Lung (tissue), 12 donors: ENCODE data around the gene NUP98. TPM values are rescaled to one million over a fixed set of nuclear protein-coding genes. Genes with fewer than 3 reads are reported as not detected.
"Not testable (repeated sequence)": the region's sequence is repeated elsewhere in the genome, so short reads cannot be mapped to it uniquely, and the experiment has no call there.

ENCODE experiments used
- ATAC-seq: fragments of 200-7000 bp; cut with Tn5 transposase; one replicate; pipeline ENCODE4 v1.9.1; 2020; ENCODE audit warnings: moderate number of reproducible peaks; ENCODE audit not compliant: insufficient read depth, low FRiP score
- DNase-seq, 3 donors: peaks; one replicate each; pipeline ENCODE4 v3.0.0-alpha.2; 2013 to 2017
- H3K27ac ChIP-seq, 2 donors: one replicate each; pipeline ENCODE4 v1.5.1; 2013; ENCODE audit warnings: mild to moderate bottlenecking in 2 of 2, moderate library complexity in 2 of 2, control low read depth in 1 of 2, inconsistent platforms in 1 of 2, low read depth in 1 of 2, low read length in 1 of 2
- H3K27me3 ChIP-seq, 3 donors: one replicate each; pipeline ENCODE4 v1.5.1; 2013; ENCODE audit warnings: low read length in 2 of 3; ENCODE audit not compliant: control insufficient read depth in 3 of 3, insufficient read depth in 3 of 3
- H3K36me3 ChIP-seq, 4 donors: one replicate each; pipeline ENCODE4 v1.5.1; 2013; ENCODE audit warnings: low read length in 4 of 4, mild to moderate bottlenecking in 1 of 4, moderate library complexity in 1 of 4; ENCODE audit not compliant: control insufficient read depth in 4 of 4, insufficient read depth in 4 of 4
- H3K4me1 ChIP-seq, 5 donors: one replicate each; pipeline ENCODE4 v1.5.1; 2013; ENCODE audit warnings: low read length in 5 of 5, mild to moderate bottlenecking in 2 of 5, moderate library complexity in 1 of 5; ENCODE audit not compliant: control insufficient read depth in 5 of 5, insufficient read depth in 5 of 5
- H3K4me3 ChIP-seq: one replicate; pipeline ENCODE4 v1.5.1; 2013; ENCODE audit warnings: mild to moderate bottlenecking, control low read depth, moderate library complexity
- H3K9ac ChIP-seq, 2 donors: one replicate each; pipeline ENCODE4 v1.5.1; 2013; ENCODE audit warnings: low read length in 2 of 2, control low read depth in 1 of 2; ENCODE audit not compliant: insufficient read depth in 1 of 2
- H3K9me3 ChIP-seq, 4 donors: one replicate each; pipeline ENCODE4 v1.5.1; 2013; ENCODE audit warnings: low read length in 3 of 4, mild to moderate bottlenecking in 1 of 4, moderate library complexity in 1 of 4; ENCODE audit not compliant: control insufficient read depth in 4 of 4, insufficient read depth in 3 of 4
- CTCF ChIP-seq: IDR thresholded peaks from 2 replicates; pipeline ENCODE4 v1.5.1; 2012; ENCODE audit warnings: mild to moderate bottlenecking; ENCODE audit errors: control extremely low read depth, extremely low read depth
- WGBS, 2 donors: extraction: QIAGEN DNeasy Blood & Tissue Kit; methylation state at CpG; one replicate each; pipeline ENCODE4 v1.1.7; 2013; 5-methylcytosine and 5-hydroxymethylcytosine counted together
- polyA plus RNA-seq, 2 donors: library from polyadenylated mRNA; stranded (reverse); fragments of 200-250 nt; gene quantifications; one replicate each; pipeline ENCODE4 v1.2.1, GENCODE V29; 2013
- total RNA-seq, 2 donors: library from RNA; depleted of rRNA in 1 of 2; stranded (reverse); fragments of >200 nt in 1 of 2; gene quantifications; one replicate each; pipeline ENCODE4 v1.2.1, GENCODE V29; 2014 to 2021
- donor health status: control.
- donor health status: control.
- donor health status: Bipolar disorder and iron deficiency.
- donor health status: healthy.
- donor health status: DM: yes; HTN: yes; CAD: no.

NUP98 gene
- total and polyA plus RNA-seq, 4 donors = 16.6 to 109 (median 59.7) TPM

GRCh38 chr11:3795131-3796001, 2.0 kb downstream of the NUP98 start:
- Histone ChIP-seq H3K4me1 (peaks cover 0 to 18% (median 8%) of the 10 kb centered on the region in 5 donors), H3K36me3 (peaks cover 5 to 14% (median 9%) of the 10 kb centered on the region in 4 donors), H3K27me3 (no peaks in the 10 kb centered on the region), H3K9ac (peak overlapping the region in 1 of 2 donors; percentile 94), H3K4me3 (no peak overlapping the region), H3K27ac (no peak overlapping the region), H3K9me3 (no peaks in the 10 kb centered on the region)
- TF ChIP-seq CTCF = no peak
- DNase-seq = no peak
- no peak for ATAC-seq
- WGBS, 2 donors = 82 to 87% methylated on average over 8 of the region's 8 CpGs

GRCh38 chr11:3794387-3794786, 3.0 kb downstream of the NUP98 start:
- Histone ChIP-seq H3K36me3 (peaks cover 5 to 16% (median 9%) of the 10 kb centered on the region in 4 donors), H3K4me1 (peaks cover 0 to 18% (median 8%) of the 10 kb centered on the region in 5 donors)
- not testable (repeated sequence) for H3K4me3 ChIP-seq, DNase-seq, H3K9me3 ChIP-seq, H3K9ac ChIP-seq, H3K27ac ChIP-seq, H3K27me3 ChIP-seq, ATAC-seq
- 91 to 92% methylated on average over 10 of the region's 10 CpGs for WGBS, 2 donors

- H3K9me3 ChIP-seq = no peaks in the 10 kb centered on the region
- no peak for TF ChIP-seq CTCF
- H3K36me3 ChIP-seq = peaks cover 0 to 6% (median 2%) of the 10 kb centered on the region in 4 donors
- peaks cover 8 to 21% (median 13%) of the 10 kb centered on the region in 5 donors for H3K4me1 ChIP-seq
- H3K27me3 ChIP-seq = no peaks in the 10 kb centered on the region
- DNase-seq = peak in 2 of 3 donors; percentile 92
- WGBS, 2 donors = 56 to 61% methylated on average over 8 of the region's 8 CpGs
- no peak overlapping the region for H3K4me3 ChIP-seq
- no peak for ATAC-seq
- no peak overlapping the region for H3K27ac ChIP-seq
- H3K9ac ChIP-seq = no peak overlapping the region
Observed at GRCh38 chr11:3786781-3787428, 10.4 kb downstream of the NUP98 start.

GRCh38 chr11:3783611-3784010, 13.7 kb downstream of the NUP98 start:
- WGBS, 2 donors = 51 to 83% methylated on average over 4 of the region's 4 CpGs
- H3K4me3 ChIP-seq = no peak overlapping the region
- TF ChIP-seq CTCF = no peak
- no peak overlapping the region for H3K27ac ChIP-seq
- H3K36me3 ChIP-seq = peaks cover 2 to 11% (median 6%) of the 10 kb centered on the region in 4 donors
- no peaks in the 10 kb centered on the region for H3K9me3 ChIP-seq
- no peak for DNase-seq
- peaks cover 8 to 21% (median 13%) of the 10 kb centered on the region in 5 donors for H3K4me1 ChIP-seq
- ATAC-seq = no peak
- no peaks in the 10 kb centered on the region for H3K27me3 ChIP-seq
- no peak overlapping the region for H3K9ac ChIP-seq
